Vagina (tissue), 2 donors: ENCODE results near the gene ROR2.

ENCODE experiments used
- CTCF ChIP-seq, 3 experiments: fragments of 450-650 bp in 2 of 3; fragments of 200-600 bp in 1 of 3; sonication (generic) in 1 of 3; IDR thresholded peaks; one replicate each; pipeline ENCODE4 v1.5.1; 2017 to 2019; ENCODE audit warnings: antibody characterized with exemption in 3 of 3, mild to moderate bottlenecking in 2 of 3, moderate library complexity in 2 of 3
- POLR2A ChIP-seq, 2 donors: fragments of 450-650 bp; IDR thresholded peaks; one replicate each; pipeline ENCODE4 v1.6.1; 2017; ENCODE audit warnings: antibody characterized with exemption in 2 of 2, mild to moderate bottlenecking in 2 of 2, moderate library complexity in 2 of 2

GRCh38 chr9:91758491-91758981 is 191.5 kb downstream of the ROR2 start:
- no peak for TF ChIP-seq POLR2A (IDR thresholded peaks at IDR 0.05)
- peak in 1 of 3 experiments; percentile 42 for TF ChIP-seq CTCF (IDR thresholded peaks at IDR 0.05)
